Umbilical cord (tissue), 2 donors: ENCODE data around the gene DMC1. TPM values are rescaled to one million over a fixed set of nuclear protein-coding genes. Genes with fewer than 3 reads are reported as not detected.
"Not testable (repeated sequence)": the region's sequence is repeated elsewhere in the genome, so short reads cannot be mapped to it uniquely, and the experiment has no call there.

Experiments
- DNase-seq: peaks from one replicate; pipeline ENCODE4 v3.0.0-alpha.2; 2015; ENCODE audit warnings: low spot score
- total RNA-seq: library from RNA; depleted of rRNA; stranded (reverse); fragments of >200 nt; gene quantifications from one replicate; pipeline ENCODE4 v1.2.3, GENCODE V29; 2014; ENCODE audit warnings: low replicate concordance; ENCODE audit not compliant: insufficient read depth

The DMC1 gene
- 4.6 TPM for total RNA-seq

GRCh38 chr22:38569972-38570778 is at the start of gene DMC1:
TSS of gene DMC1 (minus strand) at chr22:38570183. CDS start at chr22:38568256, 1,927 bp downstream.
- DNase-seq: peak; percentile 94

GRCh38 chr22:38618682-38619081 is 48.7 kb upstream of the DMC1 start:
- DNase-seq: no peak

GRCh38 chr22:38618258-38618657 is 48.3 kb upstream of the DMC1 start:
- DNase-seq: no peak

GRCh38 chr22:38615064-38615405 is 45.1 kb upstream of the DMC1 start:
- DNase-seq: not testable (repeated sequence)

GRCh38 chr22:38614332-38615063 is 44.5 kb upstream of the DMC1 start:
- DNase-seq: no peak

GRCh38 chr22:38613588-38613987 is 43.6 kb upstream of the DMC1 start:
- no peak for DNase-seq

GRCh38 chr22:38612217-38613006 is 42.4 kb upstream of the DMC1 start:
- no peak for DNase-seq

GRCh38 chr22:38611559-38611958 is 41.6 kb upstream of the DMC1 start:
- no peak for DNase-seq

GRCh38 chr22:38610234-38610633 is 40.3 kb upstream of the DMC1 start:
- no peak for DNase-seq

- no peak for DNase-seq
These were observed 39.2 kb upstream of the DMC1 start for GRCh38 chr22:38608992-38609750.

- no peak for DNase-seq
These were observed 37.7 kb upstream of the DMC1 start for GRCh38 chr22:38607680-38608079.

GRCh38 chr22:38602166-38602565 is 32.2 kb upstream of the DMC1 start:
- no peak for DNase-seq

GRCh38 chr22:38601221-38601764 is 31.3 kb upstream of the DMC1 start:
- no peak for DNase-seq

GRCh38 chr22:38599466-38599865 is 29.5 kb upstream of the DMC1 start:
- DNase-seq: no peak

- not testable (repeated sequence) for DNase-seq
These were observed 12.9 kb upstream of the DMC1 start for GRCh38 chr22:38582923-38583322.

GRCh38 chr22:38578505-38578904 is 8.5 kb upstream of the DMC1 start:
- no peak for DNase-seq

- DNase-seq: peak; percentile 59
These were observed 2.1 kb upstream of the DMC1 start for GRCh38 chr22:38572065-38572464.

- peak; percentile 66 for DNase-seq
These were observed 889 bp upstream of the DMC1 start for GRCh38 chr22:38570779-38571364.

- no peak for DNase-seq
These were observed 607 bp downstream of the DMC1 start for GRCh38 chr22:38569181-38569971.
